Fibroblast of skin of right quadriceps (primary cell): ENCODE data around the gene DMC1.
A peak's percentile ranks its signal among the peaks of the same experiment; 100 is the strongest.
"Not testable (repeated sequence)": the region's sequence is repeated elsewhere in the genome, so short reads cannot be mapped to it uniquely, and the experiment has no call there.

ENCODE experiments used
- DNase-seq: peaks from one replicate; pipeline ENCODE4 v3.0.0-alpha.2; 2013

The DMC1 gene

GRCh38 chr22:38497869-38498268 is 72.1 kb downstream of the DMC1 start:
- DNase-seq, result no peak

- DNase-seq, result no peak
Measured at GRCh38 chr22:38494939-38495338, 75.0 kb downstream of the DMC1 start.

- DNase-seq, result no peak
Measured at GRCh38 chr22:38494498-38494897, 75.5 kb downstream of the DMC1 start.

- DNase-seq, result no peak
Measured at GRCh38 chr22:38491707-38492348, 78.2 kb downstream of the DMC1 start.

- peak; percentile 31 for DNase-seq
Measured at GRCh38 chr22:38490915-38491314, 79.1 kb downstream of the DMC1 start.

GRCh38 chr22:38490475-38490874 is 79.5 kb downstream of the DMC1 start:
- DNase-seq, result no peak

- no peak for DNase-seq
Measured at GRCh38 chr22:38489561-38490145, 80.3 kb downstream of the DMC1 start.

GRCh38 chr22:38489142-38489541 is 80.8 kb downstream of the DMC1 start:
- no peak for DNase-seq

GRCh38 chr22:38487946-38488345 is 82.0 kb downstream of the DMC1 start:
- DNase-seq, result no peak

GRCh38 chr22:38485783-38486182 is 84.2 kb downstream of the DMC1 start:
- no peak for DNase-seq

GRCh38 chr22:38484244-38484643 is 85.7 kb downstream of the DMC1 start:
- DNase-seq, result no peak

- DNase-seq, result no peak
Measured at GRCh38 chr22:38482662-38483308, 87.2 kb downstream of the DMC1 start.

- DNase-seq, result no peak
Measured at GRCh38 chr22:38481871-38482332, 88.1 kb downstream of the DMC1 start.

- DNase-seq, result no peak
Measured at GRCh38 chr22:38481162-38481870, 88.7 kb downstream of the DMC1 start.

GRCh38 chr22:38479096-38479837 is 90.7 kb downstream of the DMC1 start:
- DNase-seq, result no peak

- DNase-seq, result no peak
Measured at GRCh38 chr22:38477585-38477984, 92.4 kb downstream of the DMC1 start.

GRCh38 chr22:38474003-38474607 is 95.9 kb downstream of the DMC1 start:
- no peak for DNase-seq

- DNase-seq, result no peak
Measured at GRCh38 chr22:38471237-38471636, 98.7 kb downstream of the DMC1 start.

- not testable (repeated sequence) for DNase-seq
Measured at GRCh38 chr22:38470179-38470578, 99.8 kb downstream of the DMC1 start.

- DNase-seq, result no peak
Measured at GRCh38 chr22:38469306-38469781, 100.6 kb downstream of the DMC1 start.
